GM18870 (cell line): ENCODE results near the gene RHOF.
"Not testable (repeated sequence)": the region's sequence is repeated elsewhere in the genome, so short reads cannot be mapped to it uniquely, and the experiment has no call there.

ENCODE experiments used
- ATAC-seq: cut with Tn5 transposase; IDR thresholded peaks from one replicate; pipeline ENCODE4 v1.9.1; 2021; ENCODE audit warnings: moderate library complexity; ENCODE audit not compliant: unreplicated experiment

The RHOF gene

GRCh38 chr12:121750507-121750955, 43.0 kb downstream of the RHOF start:
- no peak for ATAC-seq

DNA sequence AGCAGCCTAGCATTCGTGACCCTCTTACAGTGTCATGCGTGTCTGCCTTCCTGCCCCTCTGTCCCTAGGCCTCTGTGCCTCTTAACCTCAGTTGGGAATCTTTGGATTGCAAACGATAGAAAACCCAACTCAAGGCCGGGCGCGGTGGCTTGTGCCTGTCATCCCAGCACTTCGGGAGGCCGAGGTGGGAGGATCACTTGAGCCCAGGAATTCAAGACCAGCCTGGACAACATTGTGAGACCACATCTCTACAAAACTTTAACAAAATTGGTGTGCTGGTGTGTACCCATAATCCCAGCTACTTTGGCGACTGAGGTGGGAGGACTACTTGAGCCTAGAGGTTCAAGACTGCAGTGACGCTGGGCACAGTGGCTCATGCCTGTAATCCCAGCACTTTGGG, 44.2 kb downstream of the RHOF start:
- no peak for ATAC-seq

GRCh38 chr12:121748571-121749265, 44.8 kb downstream of the RHOF start:
- no peak for ATAC-seq

DNA sequence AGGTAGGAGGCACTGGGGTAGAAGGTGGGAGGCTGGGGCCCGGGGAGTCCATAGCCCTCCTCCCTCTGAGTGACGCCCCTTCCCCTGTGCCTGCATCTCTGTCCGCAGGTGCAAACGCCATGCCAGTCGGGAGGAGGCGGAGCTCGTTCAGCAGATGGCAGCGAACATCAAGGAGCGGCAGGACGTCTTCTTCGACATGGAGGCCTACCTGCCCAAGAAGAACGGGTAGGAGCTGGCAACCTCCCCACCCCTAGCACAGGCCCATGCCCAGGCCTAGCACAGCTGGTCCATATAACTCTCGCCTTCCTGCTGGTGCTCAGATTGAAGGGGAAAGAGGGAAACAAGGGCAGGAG, 45.3 kb downstream of the RHOF start:
- no peak for ATAC-seq

- not testable (repeated sequence) for ATAC-seq
These were observed 47.9 kb downstream of the RHOF start for GRCh38 chr12:121745545-121745944.

DNA sequence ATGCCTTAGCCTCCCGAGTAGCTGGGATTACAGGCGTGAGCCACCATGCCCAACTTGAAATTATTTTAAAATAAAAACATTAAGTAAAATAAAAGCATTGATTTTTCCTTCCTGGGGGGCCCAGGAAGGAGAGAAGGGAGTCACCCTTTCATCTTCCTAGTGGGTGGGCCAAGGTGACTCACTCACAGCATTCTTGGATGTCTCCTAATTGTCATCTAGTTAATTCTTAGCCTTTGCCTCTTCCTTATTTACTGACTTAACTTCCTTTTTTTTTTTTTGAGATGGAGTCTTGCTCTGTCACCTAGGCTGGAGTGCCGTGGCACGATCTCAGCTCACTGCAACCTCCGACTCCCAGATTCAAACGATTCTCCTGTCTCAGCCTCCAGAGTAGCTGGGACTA, 51.7 kb downstream of the RHOF start:
- ATAC-seq, result no peak

GRCh38 chr12:121740847-121741246, 52.6 kb downstream of the RHOF start:
- ATAC-seq, result no peak

- ATAC-seq, result no peak
These were observed 55.1 kb downstream of the RHOF start for GRCh38 chr12:121738340-121738858.

DNA sequence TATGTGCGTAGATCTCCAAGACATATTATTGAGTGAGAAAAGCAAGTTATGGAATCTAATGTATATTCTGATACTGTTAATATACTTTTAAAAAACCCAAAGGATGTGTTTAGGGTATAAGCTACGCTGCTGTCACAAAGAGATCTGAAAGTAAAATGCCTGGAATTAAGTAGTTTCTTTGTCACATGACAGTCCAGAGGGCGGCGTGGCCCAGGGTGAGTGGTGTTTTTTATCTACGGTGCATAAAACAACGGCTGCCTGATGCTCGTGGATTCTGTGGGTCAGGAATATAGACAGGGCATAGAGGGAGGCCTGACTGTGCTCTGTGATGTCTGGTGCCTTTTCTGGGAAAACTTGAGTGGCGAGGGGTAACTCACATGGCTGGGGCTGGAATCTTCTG, 59.6 kb downstream of the RHOF start:
- ATAC-seq, result no peak

- ATAC-seq, result no peak
These were observed 62.0 kb downstream of the RHOF start for GRCh38 chr12:121731473-121731872.

DNA sequence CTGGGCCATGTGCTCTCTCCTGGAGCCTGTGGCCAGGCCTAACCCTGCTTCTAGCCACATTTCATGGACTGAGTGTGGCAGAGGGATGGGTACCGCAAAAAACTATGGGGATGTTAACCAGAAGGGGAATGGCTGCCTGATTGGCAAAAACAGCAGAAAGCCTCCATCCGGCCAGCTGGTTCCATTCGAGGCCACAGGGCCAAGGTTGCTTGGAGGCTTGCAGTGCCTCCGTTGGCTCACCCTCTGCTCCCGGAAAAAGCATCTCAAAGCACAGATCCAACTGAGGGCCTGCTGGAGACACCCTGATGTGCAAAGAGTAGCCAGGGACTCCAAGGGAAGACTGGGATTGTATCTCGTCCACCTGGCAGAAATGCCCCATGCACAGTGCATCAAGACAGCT, 64.5 kb downstream of the RHOF start:
- no peak for ATAC-seq
